A549 (cell line): ENCODE measurements around the gene EID2. TPM values are rescaled to one million over a fixed set of nuclear protein-coding genes. Genes with fewer than 3 reads are reported as not detected.

Experiments
- ATAC-seq, 2 experiments: fragments of 200-7000 bp in 1 of 2; fragments of >200 bp in 1 of 2; cut with Nextera tagmentation in 1 of 2; cut with Tn5 transposase in 1 of 2; 3 replicates each; pipeline versions ENCODE4 v1.8.0 to v1.9.1; 2018 to 2020; ENCODE audit warnings: mild to moderate bottlenecking in 1 of 2, moderate library complexity in 1 of 2
- CTCF ChIA-PET: fragments of 300-600 bp; sonication (Branson Sonifier 250); formaldehyde crosslinking; extraction: SDS; loops from one replicate; lab custom pipeline; 2021; ENCODE audit warnings: antibody characterized with exemption, inconsistent platforms; lab: Yijun Ruan, JAX
- POLR2A ChIA-PET: fragments of 350-600 bp; formaldehyde crosslinking; extraction: SDS; loops from one replicate; lab custom pipeline; 2021; ENCODE audit warnings: antibody characterized with exemption, inconsistent platforms; lab: Yijun Ruan, JAX
- DNase-seq, 2 experiments: peaks; one replicate each; pipeline versions ENCODE4 v3.0.0 to v3.0.0-alpha.2; 2011 to 2016; ENCODE audit warnings: low read depth in 1 of 2, low spot score in 1 of 2
- FAIRE-seq: peaks from 2 replicates; lab custom pipeline; 2011; peaks lifted over from hg19 to GRCh38; lab: Jason Lieb, UNC
- H3K27ac ChIP-seq, 2 experiments: fragments of >200 bp; sonication (Bioruptor Twin); formaldehyde crosslinking; 3 replicates each; pipeline ENCODE4 v1.5.1; 2016 to 2017
- H3K4me1 ChIP-seq: fragments of >200 bp; sonication (Bioruptor Twin); formaldehyde crosslinking; 3 replicates; pipeline ENCODE4 v1.6.1; 2016
- H3K4me2 ChIP-seq: fragments of >200 bp; sonication (Bioruptor Twin); formaldehyde crosslinking; 3 replicates; pipeline ENCODE4 v1.6.1; 2016
- H3K4me3 ChIP-seq: fragments of >200 bp; sonication (Bioruptor Twin); formaldehyde crosslinking; 3 replicates; pipeline ENCODE4 v1.5.1; 2016
- H3K9me3 ChIP-seq: fragments of >200 bp; sonication (Bioruptor Twin); formaldehyde crosslinking; 3 replicates; pipeline ENCODE4 v1.6.1; 2016
- CBX2 ChIP-seq: fragments of 200-600 bp; sonication (generic); IDR thresholded peaks from 2 replicates; pipeline ENCODE4 v1.6.1; 2016; ENCODE audit warnings: low read depth, mild to moderate bottlenecking, borderline replicate concordance
- CBX8 ChIP-seq: fragments of 200-600 bp; sonication (generic); IDR thresholded peaks from 2 replicates; pipeline ENCODE4 v1.6.1; 2016
- CEBPB ChIP-seq, 2 experiments: fragments of >200 bp in 1 of 2; sonication (Bioruptor Twin) in 1 of 2; formaldehyde crosslinking in 1 of 2; IDR thresholded peaks; 2 replicates each; pipeline ENCODE4 v1.6.1; 2012 to 2016
- CHD2 ChIP-seq: fragments of 150-350 bp; IDR thresholded peaks from 2 replicates; pipeline ENCODE4 v1.6.1; 2014; ENCODE audit warnings: low read length; ENCODE audit not compliant: partially characterized antibody
- CHD4 ChIP-seq: fragments of 200-600 bp; sonication (generic); IDR thresholded peaks from 2 replicates; pipeline ENCODE4 v1.6.1; 2016; ENCODE audit warnings: antibody characterized with exemption, mild to moderate bottlenecking, borderline replicate concordance
- ESRRA ChIP-seq: fragments of 150-350 bp; IDR thresholded peaks from 2 replicates; pipeline ENCODE4 v1.6.1; 2014; ENCODE audit warnings: mild to moderate bottlenecking, low read length, borderline replicate concordance
- GATA3 ChIP-seq: IDR thresholded peaks from 2 replicates; pipeline ENCODE4 v1.6.1; 2012; ENCODE audit warnings: borderline replicate concordance
- HDAC2 ChIP-seq: fragments of 200-600 bp; sonication (generic); IDR thresholded peaks from 2 replicates; pipeline ENCODE4 v1.6.1; 2016
- HOXB5 ChIP-seq: fragments of 250-450 bp; sonication (Bioruptor Pico); IDR thresholded peaks from 2 replicates; pipeline ENCODE4 v1.5.0; 2020; ENCODE audit warnings: mild to moderate bottlenecking, moderate library complexity
- JUNB ChIP-seq: fragments of >200 bp; sonication (Bioruptor Twin); formaldehyde crosslinking; IDR thresholded peaks from 2 replicates; pipeline ENCODE4 v1.6.1; 2016
- KDM5A ChIP-seq: fragments of 200-600 bp; sonication (generic); IDR thresholded peaks from 2 replicates; pipeline ENCODE4 v1.6.1; 2016; ENCODE audit warnings: antibody characterized with exemption, mild to moderate bottlenecking
- MAZ ChIP-seq: fragments of 150-350 bp; IDR thresholded peaks from 2 replicates; pipeline ENCODE4 v1.6.1; 2014; ENCODE audit warnings: antibody characterized with exemption, low read depth, low read length, borderline replicate concordance
- NPAS2 ChIP-seq: fragments of 250-450 bp; sonication (Bioruptor Pico); IDR thresholded peaks from 2 replicates; pipeline ENCODE4 v1.8.0; 2022; ENCODE audit warnings: mild to moderate bottlenecking, moderate library complexity, borderline replicate concordance
- NR3C1 ChIP-seq: fragments of >200 bp; sonication (Bioruptor Twin); formaldehyde crosslinking; IDR thresholded peaks from 3 replicates; pipeline ENCODE4 v1.6.1; 2017
- RAD21 ChIP-seq, 2 experiments: fragments of >200 bp in 1 of 2; sonication (Bioruptor Twin) in 1 of 2; formaldehyde crosslinking in 1 of 2; IDR thresholded peaks in 1 of 2; conservative IDR thresholded peaks in 1 of 2; 2 replicates in 1 of 2; 3 replicates in 1 of 2; pipeline ENCODE4 v1.6.1; 2012 to 2018; ENCODE audit warnings: inconsistent platforms in 1 of 2
- RCOR1 ChIP-seq: fragments of 150-350 bp; IDR thresholded peaks from 2 replicates; pipeline ENCODE4 v1.6.1; 2014; ENCODE audit warnings: antibody characterized with exemption, low read length, low read depth
- RFX5 ChIP-seq: fragments of 450-650 bp; IDR thresholded peaks from 2 replicates; pipeline ENCODE4 v1.7.1; 2014; ENCODE audit warnings: antibody characterized with exemption, mild to moderate bottlenecking, moderate library complexity
- SMC3 ChIP-seq: fragments of >200 bp; sonication (Bioruptor Twin); formaldehyde crosslinking; IDR thresholded peaks from 3 replicates; pipeline ENCODE4 v1.6.1; 2018; ENCODE audit warnings: inconsistent platforms
- SREBF2 ChIP-seq: fragments of 450-650 bp; IDR thresholded peaks from 2 replicates; pipeline ENCODE4 v1.6.1; 2014; ENCODE audit warnings: mild to moderate bottlenecking, moderate library complexity
- TFCP2L1 ChIP-seq: fragments of 250-450 bp; sonication (Bioruptor Pico); IDR thresholded peaks from 2 replicates; pipeline ENCODE4 v1.5.0; 2021; ENCODE audit warnings: mild to moderate bottlenecking
- ZFP36 ChIP-seq: fragments of 450-650 bp; IDR thresholded peaks from 2 replicates; pipeline ENCODE4 v1.6.1; 2014; ENCODE audit warnings: borderline replicate concordance; ENCODE audit not compliant: partially characterized antibody
- ZNF302 ChIP-seq: fragments of 250-450 bp; sonication (Bioruptor Pico); IDR thresholded peaks from 2 replicates; pipeline ENCODE4 v1.9.0; 2021; ENCODE audit warnings: inconsistent platforms, mild to moderate bottlenecking, moderate library complexity
- whole genome bisulfite sequencing: methylation state at CpG from one replicate; pipeline ENCODE4 v1.1.6; 2017; ENCODE audit errors: missing lambda C conversion rate; 5-methylcytosine and 5-hydroxymethylcytosine counted together
- polyA plus RNA-seq, 4 experiments: library from polyadenylated mRNA; depleted of rRNA in 3 of 4; stranded (reverse); fragments of >200 nt; fragmentation: RNase III in 1 of 4; extraction: RNeasy Plus Mini Kit Qiagen cat#74134 plus additional on column Dnase treatment in 1 of 4; gene quantifications; 2 replicates in 3 of 4; 3 replicates in 1 of 4; pipeline ENCODE4 v1.2.3, GENCODE V29; 2011 to 2017
- TF ChIP-seq, protein P1 (sequence below): fragments of 150-350 bp; IDR thresholded peaks from 2 replicates; pipeline ENCODE4 v1.6.1; 2014; ENCODE audit warnings: low read depth, mild to moderate bottlenecking, low read length
- TF ChIP-seq, protein P2 (sequence below): IDR thresholded peaks from 2 replicates; pipeline ENCODE4 v1.6.1; 2012
- TF ChIP-seq, protein P3 (sequence below): fragments of 250-450 bp; sonication (Bioruptor Pico); IDR thresholded peaks from 2 replicates; pipeline ENCODE4 v1.5.0; 2021; ENCODE audit warnings: mild to moderate bottlenecking, moderate library complexity, borderline replicate concordance
- TF ChIP-seq, protein P4 (sequence below): fragments of 450-650 bp; IDR thresholded peaks from 2 replicates; pipeline ENCODE4 v1.6.1; 2014; ENCODE audit warnings: antibody characterized with exemption

Gene EID2
- polyA plus RNA-seq, 2 of the 4 experiments (the other 2 are of a cell fraction): 26.1 to 53.0 TPM

DNA sequence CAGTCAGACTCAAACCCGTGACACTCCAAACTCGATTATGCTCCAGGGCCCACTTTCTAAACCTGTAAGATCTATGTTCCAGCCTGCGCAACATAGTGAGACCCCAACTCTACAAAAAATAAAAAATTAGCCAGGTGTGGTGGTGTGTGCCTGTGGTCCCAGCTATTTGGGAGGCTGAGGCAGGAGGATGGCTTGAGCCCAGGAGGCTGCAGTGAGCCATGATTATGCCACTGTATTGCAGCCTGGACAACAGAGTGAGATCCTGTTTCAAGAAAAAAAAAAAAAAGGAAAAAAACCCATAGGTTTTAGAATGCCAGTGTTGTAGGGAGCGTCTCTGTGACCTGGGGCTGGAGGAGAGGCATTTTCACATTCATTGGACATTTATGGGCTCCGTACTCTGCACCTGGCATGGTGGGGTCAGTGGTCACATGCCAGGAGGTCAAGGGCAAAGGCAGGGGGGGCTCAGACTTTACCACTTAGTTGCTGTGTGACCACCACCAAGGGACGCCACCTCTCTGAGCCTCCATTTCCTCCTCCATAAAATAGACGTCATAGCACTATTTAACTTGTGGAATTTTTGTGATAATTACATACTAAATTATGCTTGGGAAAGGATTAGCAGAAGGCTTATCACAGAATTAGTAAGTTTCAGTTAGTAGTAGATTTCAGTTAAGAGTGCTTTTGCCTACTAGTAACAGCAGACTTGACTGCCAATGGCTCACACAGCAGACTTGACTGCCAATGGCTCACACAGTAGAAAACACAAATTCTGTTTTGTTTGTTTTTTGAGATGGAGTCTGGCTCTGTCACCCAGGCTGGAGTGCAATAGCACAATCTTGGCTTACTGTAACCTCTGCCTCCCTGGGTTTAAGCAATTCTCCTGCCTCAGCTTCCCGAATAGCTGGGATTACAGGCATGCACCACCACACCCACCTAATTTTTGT is 19.1 kb downstream of the EID2 start:
- peaks cover 5% of the 10 kb centered on the region; the same call in 2 of the 3 replicates for H3K4me1 ChIP-seq
- ChIA-PET CTCF (interaction anchor here (0.7 to 17.0 kb wide), 8 partner anchors 9 to 109 kb away, joined by 3 to 257 read pairs (median 8); partner anchors contain the start of genes EID2B and RPS16), POLR2A (interaction anchor here (0.6 to 1.1 kb wide), 3 partner anchors 8 to 40 kb away, joined by 3 to 8 read pairs (median 5); partner anchors contain the start of gene TIMM50)
- TF ChIP-seq MAZ (no peak), HOXB5 (CRISPR knock-in tag) (no peak), NR3C1 (no peak)
- TF ChIP-seq, protein P1, sequence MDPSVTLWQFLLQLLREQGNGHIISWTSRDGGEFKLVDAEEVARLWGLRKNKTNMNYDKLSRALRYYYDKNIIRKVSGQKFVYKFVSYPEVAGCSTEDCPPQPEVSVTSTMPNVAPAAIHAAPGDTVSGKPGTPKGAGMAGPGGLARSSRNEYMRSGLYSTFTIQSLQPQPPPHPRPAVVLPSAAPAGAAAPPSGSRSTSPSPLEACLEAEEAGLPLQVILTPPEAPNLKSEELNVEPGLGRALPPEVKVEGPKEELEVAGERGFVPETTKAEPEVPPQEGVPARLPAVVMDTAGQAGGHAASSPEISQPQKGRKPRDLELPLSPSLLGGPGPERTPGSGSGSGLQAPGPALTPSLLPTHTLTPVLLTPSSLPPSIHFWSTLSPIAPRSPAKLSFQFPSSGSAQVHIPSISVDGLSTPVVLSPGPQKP: no peak
- no peaks in the 10 kb centered on the region for H3K9me3 ChIP-seq
- no peak overlapping the region for H3K27ac ChIP-seq
- H3K4me2 ChIP-seq: no peak overlapping the region
- peak; percentile 36 for FAIRE-seq
- H3K4me3 ChIP-seq: no peak overlapping the region
- no peak for DNase-seq
- 74% methylated on average over 8 of the region's 8 CpGs for WGBS
- ATAC-seq: no peak

DNA sequence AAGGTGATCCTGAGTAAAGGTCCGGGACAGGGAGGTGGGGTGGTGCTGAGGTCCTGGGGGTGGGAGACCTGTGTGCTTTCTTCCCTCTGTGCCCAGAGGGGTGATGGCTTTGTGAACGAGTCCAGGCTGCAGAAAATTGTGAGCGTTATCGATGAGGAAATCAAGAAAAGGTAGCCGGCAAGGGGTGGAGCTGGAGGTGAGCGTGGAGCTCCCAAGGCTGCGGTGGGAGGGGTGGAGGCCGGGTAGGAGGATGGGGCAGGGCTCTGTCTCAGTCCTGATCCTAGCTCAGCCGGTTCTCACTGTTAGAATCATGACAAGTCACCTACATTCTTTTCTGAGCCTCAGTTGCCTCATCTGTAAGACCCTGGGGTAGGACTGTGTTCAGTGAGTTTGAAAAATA is 21.0 kb downstream of the EID2 start:
- H3K9me3 ChIP-seq: no peaks in the 10 kb centered on the region
- H3K4me3 ChIP-seq: no peak overlapping the region
- no peak overlapping the region for H3K27ac ChIP-seq
- 56% methylated on average over 9 of the region's 9 CpGs for WGBS
- DNase-seq (no peak), FAIRE-seq (no peak), ATAC-seq (no peak; a peak in 1 of 6 replicates)
- ChIA-PET POLR2A (interaction anchor here (1.1 kb wide), 1 partner anchor 83 kb away, joined by 5 read pairs; the partner anchor contains the start of gene RPS16), CTCF (interaction anchor here (0.7 to 17.0 kb wide), 13 partner anchors 10 to 155 kb away, joined by 3 to 257 read pairs (median 6); partner anchors contain the start of genes EID2 and EID2B)
- peaks cover 9% of the 10 kb centered on the region; the same call in 2 of the 3 replicates for H3K4me1 ChIP-seq
- H3K4me2 ChIP-seq: no peak overlapping the region
- no peak for TF ChIP-seq JUNB
- no peak for TF ChIP-seq RCOR1
- TF ChIP-seq CBX2: no peak
- TF ChIP-seq SREBF2: no peak
- TF ChIP-seq, protein P2, sequence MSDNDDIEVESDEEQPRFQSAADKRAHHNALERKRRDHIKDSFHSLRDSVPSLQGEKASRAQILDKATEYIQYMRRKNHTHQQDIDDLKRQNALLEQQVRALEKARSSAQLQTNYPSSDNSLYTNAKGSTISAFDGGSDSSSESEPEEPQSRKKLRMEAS: no peak
- TF ChIP-seq GATA3: no peak
- TF ChIP-seq SMC3: no peak
- no peak for TF ChIP-seq ZFP36
- TF ChIP-seq HOXB5 (CRISPR knock-in tag): no peak
- no peak for TF ChIP-seq CEBPB (IDR thresholded peaks at IDR 0.05)

DNA sequence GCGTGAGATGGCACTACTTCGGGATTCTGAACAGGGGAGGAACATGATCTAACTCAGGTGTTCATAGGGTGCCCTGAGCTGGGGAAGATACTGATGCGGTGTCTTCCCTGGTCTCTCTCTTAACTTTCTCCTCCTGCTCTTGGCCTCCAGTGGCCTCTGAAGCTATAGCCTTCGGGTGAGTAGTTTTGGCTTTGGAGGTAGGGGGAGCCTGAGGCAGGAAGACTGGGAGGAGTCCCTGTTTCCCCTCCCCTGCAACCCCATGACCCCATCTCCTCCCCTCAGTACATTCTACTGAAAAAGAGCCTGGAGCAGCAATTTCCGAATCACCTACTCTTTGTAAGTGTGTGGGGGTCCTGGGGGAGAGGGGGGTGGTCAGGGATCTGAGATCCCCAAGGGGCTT is 21.5 kb downstream of the EID2 start:
- H3K9me3 ChIP-seq: no peaks in the 10 kb centered on the region
- H3K4me1 ChIP-seq: peaks cover 9% of the 10 kb centered on the region; the same call in 2 of the 3 replicates
- peak; percentile 11 to 21; a peak in 5 of 6 replicates for ATAC-seq
- no peak overlapping the region for H3K4me3 ChIP-seq
- POLR2A ChIA-PET: interaction anchor here (1.1 kb wide), 1 partner anchor 83 kb away, joined by 5 read pairs; the partner anchor contains the start of gene RPS16
- WGBS: 62% methylated on average over 5 of the region's 5 CpGs
- no peak overlapping the region for H3K27ac ChIP-seq
- CTCF ChIA-PET: interaction anchor here (0.7 to 17.0 kb wide), 13 partner anchors 11 to 476 kb away, joined by 3 to 257 read pairs (median 6); partner anchors contain the start of genes EID2 and EID2B
- no peak overlapping the region for H3K4me2 ChIP-seq
- no peak for FAIRE-seq
- TF ChIP-seq ESRRA (no peak), NPAS2 (CRISPR knock-in tag) (no peak), TFCP2L1 (CRISPR knock-in tag) (no peak), SREBF2 (no peak), NR3C1 (no peak), CHD4 (no peak), SMC3 (no peak), KDM5A (no peak), RFX5 (no peak), ZNF302 (CRISPR knock-in tag) (no peak), RAD21 (conservative IDR thresholded peaks at IDR 0.05 in 1 of 2, IDR thresholded peaks at IDR 0.05 in 1 of 2) (no peak), HDAC2 (no peak), CBX8 (no peak), CHD2 (no peak), MAZ (no peak)
- TF ChIP-seq, protein P3, sequence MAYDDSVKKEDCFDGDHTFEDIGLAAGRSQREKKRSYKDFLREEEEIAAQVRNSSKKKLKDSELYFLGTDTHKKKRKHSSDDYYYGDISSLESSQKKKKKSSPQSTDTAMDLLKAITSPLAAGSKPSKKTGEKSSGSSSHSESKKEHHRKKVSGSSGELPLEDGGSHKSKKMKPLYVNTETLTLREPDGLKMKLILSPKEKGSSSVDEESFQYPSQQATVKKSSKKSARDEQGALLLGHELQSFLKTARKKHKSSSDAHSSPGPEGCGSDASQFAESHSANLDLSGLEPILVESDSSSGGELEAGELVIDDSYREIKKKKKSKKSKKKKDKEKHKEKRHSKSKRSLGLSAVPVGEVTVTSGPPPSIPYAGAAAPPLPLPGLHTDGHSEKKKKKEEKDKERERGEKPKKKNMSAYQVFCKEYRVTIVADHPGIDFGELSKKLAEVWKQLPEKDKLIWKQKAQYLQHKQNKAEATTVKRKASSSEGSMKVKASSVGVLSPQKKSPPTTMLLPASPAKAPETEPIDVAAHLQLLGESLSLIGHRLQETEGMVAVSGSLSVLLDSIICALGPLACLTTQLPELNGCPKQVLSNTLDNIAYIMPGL (CRISPR knock-in tag): no peak
- TF ChIP-seq, protein P4, sequence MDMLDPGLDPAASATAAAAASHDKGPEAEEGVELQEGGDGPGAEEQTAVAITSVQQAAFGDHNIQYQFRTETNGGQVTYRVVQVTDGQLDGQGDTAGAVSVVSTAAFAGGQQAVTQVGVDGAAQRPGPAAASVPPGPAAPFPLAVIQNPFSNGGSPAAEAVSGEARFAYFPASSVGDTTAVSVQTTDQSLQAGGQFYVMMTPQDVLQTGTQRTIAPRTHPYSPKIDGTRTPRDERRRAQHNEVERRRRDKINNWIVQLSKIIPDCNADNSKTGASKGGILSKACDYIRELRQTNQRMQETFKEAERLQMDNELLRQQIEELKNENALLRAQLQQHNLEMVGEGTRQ: no peak
- no peak for DNase-seq
